ENCODE data around the gene FLRT1.
A peak's percentile ranks its signal among the peaks of the same experiment; 100 is the strongest.

Gene FLRT1

DNA sequence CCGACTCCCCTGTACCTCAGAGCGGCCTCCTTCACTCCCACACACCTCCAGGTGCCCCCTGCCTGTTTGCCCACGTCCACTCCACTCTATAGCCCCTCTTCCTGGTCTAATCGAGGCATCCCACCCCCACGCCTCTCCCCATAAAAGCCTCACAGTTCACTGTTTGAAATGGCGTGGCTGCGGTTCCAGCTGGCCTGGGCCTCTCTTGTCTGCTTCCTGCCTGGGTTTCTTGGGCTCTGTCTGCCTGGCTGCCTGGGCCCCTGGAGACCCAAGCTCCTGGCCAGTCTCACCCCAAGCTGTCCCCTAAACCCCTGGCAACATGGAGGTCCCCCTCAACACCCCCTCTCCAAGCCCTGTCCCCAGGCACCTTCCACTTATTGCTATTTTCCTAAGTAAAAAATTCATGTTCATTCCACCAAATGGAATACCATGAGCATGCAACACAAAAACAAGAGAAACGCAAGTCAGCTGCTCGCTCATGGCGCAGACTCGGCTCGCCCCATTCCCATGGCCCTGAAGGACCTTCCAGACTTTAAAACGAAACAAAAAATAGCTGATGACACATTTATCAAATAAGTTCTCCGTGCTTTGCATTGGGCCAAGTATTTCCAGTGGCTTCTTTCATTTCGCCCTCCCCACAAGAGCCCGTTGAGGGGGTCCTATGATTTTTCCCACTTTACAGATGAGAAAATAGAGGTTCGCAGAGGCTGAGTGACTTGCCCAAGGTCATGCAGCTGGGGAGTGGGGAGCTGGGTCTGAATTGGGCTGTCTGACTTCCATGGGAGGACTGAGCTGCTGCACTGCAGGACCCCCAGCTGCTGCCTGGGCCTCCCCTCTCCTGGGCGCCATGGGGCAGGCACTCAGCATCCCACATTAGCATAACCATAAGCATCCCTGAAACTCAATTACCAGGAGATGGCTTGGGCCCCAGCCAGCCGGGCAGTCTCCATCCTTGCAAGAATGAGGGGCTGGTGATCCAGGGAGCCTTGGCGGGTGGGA is 11.7 kb upstream of the FLRT1 start:
- Histone ChIP-seq H3K9ac (ENCODE audit: low read depth, low read length) (no peak overlapping the region; the same call in 1 of the 2 replicates), H3K9me3 (ENCODE audit: control insufficient read depth, insufficient read depth, low read length) (no peaks in the 10 kb centered on the region), H3K36me3 (ENCODE audit: insufficient read depth, low read length) (no peaks in the 10 kb centered on the region), H3K4me1 (ENCODE audit: insufficient read depth, low read length) (peaks cover 58% of the 10 kb centered on the region)

DNA sequence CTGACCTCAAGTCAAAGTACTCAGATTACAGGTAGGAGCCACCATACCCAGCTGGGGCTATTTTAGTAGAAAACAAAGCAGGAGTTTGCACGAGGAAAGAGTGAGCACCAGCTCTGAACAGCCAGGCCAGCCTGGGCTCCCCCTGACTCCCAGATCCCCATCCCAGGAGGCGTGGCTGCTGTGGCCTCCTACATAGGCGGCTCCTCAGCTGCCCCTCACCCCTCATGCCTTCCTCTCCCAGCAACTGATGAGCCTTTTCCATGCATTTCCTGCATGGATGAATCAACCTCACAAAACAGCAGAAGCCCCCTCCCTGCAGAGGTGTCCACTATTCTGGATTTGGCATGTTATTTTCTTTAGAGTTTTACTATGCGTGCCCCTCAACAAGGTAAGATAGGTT is 10.5 kb upstream of the FLRT1 start:
- Histone ChIP-seq H3K4me1 (ENCODE audit: insufficient read depth, low read length) (peaks cover 63% of the 10 kb centered on the region), H3K9ac (ENCODE audit: low read depth, low read length) (no peak overlapping the region), H3K36me3 (ENCODE audit: insufficient read depth, low read length) (no peaks in the 10 kb centered on the region), H3K9me3 (ENCODE audit: control insufficient read depth, insufficient read depth, low read length) (no peaks in the 10 kb centered on the region)

DNA sequence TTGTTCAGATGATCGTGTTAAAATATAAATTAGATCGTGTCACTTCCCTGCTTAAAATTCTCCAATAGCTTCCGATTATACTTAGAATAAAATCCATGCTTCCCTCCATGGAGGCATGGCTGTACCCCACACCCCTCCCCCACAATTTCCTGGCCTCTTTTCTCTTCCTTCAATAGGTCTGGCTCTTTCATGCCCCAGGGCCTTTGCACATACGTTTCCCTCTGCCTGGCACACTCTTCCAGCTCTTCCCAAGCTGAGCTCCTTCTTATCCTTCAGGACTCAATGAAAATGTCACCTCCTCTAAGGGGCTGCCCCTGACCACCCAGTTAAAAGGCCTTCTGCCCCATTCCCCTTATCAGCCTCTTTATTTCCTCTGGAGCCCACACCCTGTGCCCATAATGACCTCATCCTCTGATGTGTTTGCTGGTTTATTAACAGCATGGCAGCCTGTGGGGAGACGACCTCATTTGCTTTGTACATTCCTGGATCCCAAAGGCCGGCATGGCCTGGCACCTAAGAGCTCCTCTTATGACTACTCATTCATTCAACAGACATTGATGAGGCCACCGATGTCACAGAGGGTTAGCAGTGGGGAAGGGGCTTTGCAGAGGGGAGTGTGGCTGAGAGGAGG is 9.0 kb upstream of the FLRT1 start:
- H3K4me1 ChIP-seq (ENCODE audit: insufficient read depth, low read length), result peaks cover 54% of the 10 kb centered on the region

DNA sequence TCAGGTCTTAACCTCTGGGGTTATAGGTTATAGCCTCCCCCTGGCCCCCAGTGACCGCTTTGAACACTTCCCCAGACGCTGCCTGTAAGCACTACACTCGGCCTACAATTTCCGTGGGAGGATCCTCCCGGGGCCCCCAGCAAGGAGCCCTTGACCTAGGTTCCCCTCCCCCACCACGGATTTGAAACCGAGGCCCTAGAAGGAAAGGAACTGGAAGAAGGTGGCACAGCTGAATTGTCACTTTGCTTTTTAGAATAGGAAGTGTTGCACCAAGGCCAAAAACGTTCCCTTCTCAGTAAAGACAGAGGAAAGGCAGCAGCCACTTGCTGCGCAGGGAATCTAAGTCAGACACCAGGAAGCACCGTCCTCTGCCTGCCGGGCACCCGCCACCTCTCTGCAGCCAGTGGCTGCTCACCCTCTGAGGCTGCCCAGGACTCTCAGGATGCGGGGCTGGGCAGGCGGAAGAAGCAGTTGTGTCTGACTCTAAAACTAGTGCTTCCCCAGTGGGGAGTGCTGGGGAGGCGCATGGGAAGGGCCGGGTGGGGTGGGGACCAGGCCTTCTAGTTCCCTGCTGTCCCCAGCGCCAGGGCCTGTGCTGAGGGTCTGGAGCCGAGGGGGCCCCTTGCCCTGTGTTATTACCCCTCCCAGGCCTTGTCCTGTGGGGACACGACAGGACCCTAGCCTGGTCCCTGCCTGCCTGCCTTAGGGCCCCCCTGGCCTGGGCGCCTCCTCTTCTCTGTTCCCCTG is 7.9 kb upstream of the FLRT1 start:
- Histone ChIP-seq H3K9me3 (ENCODE audit: control insufficient read depth, insufficient read depth, low read length) (no peaks in the 10 kb centered on the region), H3K36me3 (ENCODE audit: insufficient read depth, low read length) (no peaks in the 10 kb centered on the region), H3K4me1 (ENCODE audit: insufficient read depth, low read length) (peaks cover 46% of the 10 kb centered on the region), H3K9ac (ENCODE audit: low read depth, low read length) (no peak overlapping the region)

More for the DNA sequence above, 9.0 kb upstream of the FLRT1 start:
- Histone ChIP-seq H3K9ac (ENCODE audit: low read depth, low read length) (no peak overlapping the region), H3K36me3 (ENCODE audit: insufficient read depth, low read length) (no peaks in the 10 kb centered on the region), H3K9me3 (ENCODE audit: control insufficient read depth, insufficient read depth, low read length) (no peaks in the 10 kb centered on the region)

DNA sequence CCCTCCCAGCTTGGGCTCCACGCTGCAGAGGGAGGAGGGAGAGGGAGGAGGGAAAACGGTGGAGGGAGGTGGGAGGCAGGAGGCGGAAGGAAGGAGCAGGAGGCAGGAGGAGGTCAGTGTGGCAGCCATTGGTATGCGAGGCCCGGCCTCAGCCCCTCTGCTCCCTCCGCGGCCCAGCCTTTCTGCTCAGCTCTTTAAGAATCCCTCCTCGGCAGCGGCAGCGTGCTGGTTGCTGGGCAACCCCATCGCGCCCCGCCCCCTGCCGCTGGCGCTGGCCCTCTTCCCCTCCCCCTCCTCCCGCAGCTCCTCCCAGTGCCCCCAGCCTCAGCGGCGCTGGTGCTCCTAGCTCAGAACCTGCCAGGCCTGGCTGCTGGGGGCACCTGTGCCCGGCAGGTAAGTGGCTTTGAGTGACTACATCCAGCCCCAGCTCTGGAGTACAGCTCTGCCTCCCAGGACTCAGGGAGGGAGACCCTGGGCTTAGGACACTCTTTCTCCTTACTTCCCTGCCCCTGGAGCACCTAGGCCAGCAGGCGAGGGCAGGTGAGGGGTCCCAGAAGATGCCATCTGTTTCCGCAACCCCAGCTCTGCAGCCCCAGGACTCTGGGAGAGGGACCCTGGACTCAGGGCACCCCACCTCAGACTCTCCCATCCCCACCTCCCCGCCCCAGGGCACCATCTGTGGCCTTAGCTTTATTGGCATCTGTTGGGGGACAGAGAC is 7.2 kb upstream of the FLRT1 start:
- H3K9ac ChIP-seq (ENCODE audit: low read depth, low read length), result no peak overlapping the region; the same call in 1 of the 2 replicates
- no peaks in the 10 kb centered on the region for H3K9me3 ChIP-seq (ENCODE audit: control insufficient read depth, insufficient read depth, low read length)
- no peaks in the 10 kb centered on the region for H3K36me3 ChIP-seq (ENCODE audit: insufficient read depth, low read length)
- peaks cover 44% of the 10 kb centered on the region for H3K4me1 ChIP-seq (ENCODE audit: insufficient read depth, low read length)

DNA sequence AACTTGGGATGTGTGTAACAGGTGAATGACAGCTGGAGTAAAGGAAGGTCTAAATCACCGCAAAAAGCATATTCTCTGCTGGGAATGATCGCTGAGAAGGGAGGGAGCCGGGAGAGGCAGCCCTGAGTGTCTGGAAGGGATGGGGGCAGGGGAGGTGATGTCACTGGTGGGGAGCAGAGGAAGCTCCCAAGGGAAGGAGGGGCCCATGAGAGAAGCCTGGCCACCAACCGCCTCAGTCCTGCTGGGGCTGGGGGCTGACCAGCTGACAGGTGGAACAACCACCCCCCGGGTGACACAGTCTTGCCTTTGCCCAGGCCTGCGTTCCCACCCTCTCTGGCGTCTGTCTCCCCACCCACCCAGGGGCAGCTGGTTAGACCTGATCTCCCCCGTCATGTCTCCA is 6.0 kb upstream of the FLRT1 start:
- H3K36me3 ChIP-seq (ENCODE audit: insufficient read depth, low read length), result no peaks in the 10 kb centered on the region
- H3K9me3 ChIP-seq (ENCODE audit: control insufficient read depth, insufficient read depth, low read length), result no peaks in the 10 kb centered on the region
- peaks cover 33% of the 10 kb centered on the region for H3K4me1 ChIP-seq (ENCODE audit: insufficient read depth, low read length)
- H3K9ac ChIP-seq (ENCODE audit: low read depth, low read length), result no peak overlapping the region; the same call in 1 of the 2 replicates

DNA sequence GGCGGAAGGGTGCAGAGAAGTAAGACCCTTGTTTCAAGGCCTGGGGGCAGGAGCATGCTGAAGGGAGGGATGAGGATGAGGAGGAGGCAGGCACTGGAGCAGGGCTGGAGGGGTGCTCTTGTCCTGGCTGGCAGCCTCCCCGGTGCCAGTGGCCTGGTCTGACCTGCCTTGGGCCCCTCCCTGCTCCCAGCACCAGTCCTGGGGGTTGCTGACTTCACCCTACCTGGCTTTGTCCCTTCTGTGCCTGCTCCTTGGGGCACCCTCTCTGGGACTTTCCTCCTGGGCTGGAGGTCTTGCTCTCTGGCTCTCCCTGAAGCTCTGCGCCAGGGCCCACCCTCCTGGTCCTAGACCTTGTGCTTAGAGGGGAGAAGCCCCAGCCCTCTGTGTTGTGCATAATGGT is 4.7 kb upstream of the FLRT1 start:
- Histone ChIP-seq H3K9me3 (ENCODE audit: control insufficient read depth, insufficient read depth, low read length) (no peaks in the 10 kb centered on the region), H3K36me3 (ENCODE audit: insufficient read depth, low read length) (no peaks in the 10 kb centered on the region), H3K9ac (ENCODE audit: low read depth, low read length) (no peak overlapping the region; the same call in 1 of the 2 replicates), H3K4me1 (ENCODE audit: insufficient read depth, low read length) (peaks cover 30% of the 10 kb centered on the region)

DNA sequence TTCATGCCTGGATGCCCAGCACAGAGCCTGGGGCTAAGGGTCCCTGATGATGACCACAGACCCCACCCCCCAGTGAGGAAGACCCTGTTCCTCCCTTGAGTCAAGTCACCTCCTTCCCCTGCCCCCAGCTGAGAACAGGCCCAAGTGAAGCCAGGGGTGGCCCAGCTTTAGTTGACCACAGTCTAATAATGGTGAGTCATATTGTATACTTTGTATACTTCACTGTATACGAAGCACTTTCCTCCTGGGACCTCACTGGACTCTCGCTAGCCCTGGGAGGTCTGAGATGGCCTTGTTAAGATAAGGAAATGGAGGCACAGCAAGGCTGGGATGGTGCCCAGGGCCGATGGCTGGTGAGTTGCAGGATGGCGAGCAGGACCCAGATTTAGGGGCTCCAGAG is 3.7 kb upstream of the FLRT1 start:
- Histone ChIP-seq H3K4me1 (ENCODE audit: insufficient read depth, low read length) (peaks cover 22% of the 10 kb centered on the region), H3K9me3 (ENCODE audit: control insufficient read depth, insufficient read depth, low read length) (no peaks in the 10 kb centered on the region), H3K36me3 (ENCODE audit: insufficient read depth, low read length) (no peaks in the 10 kb centered on the region), H3K9ac (ENCODE audit: low read depth, low read length) (no peak overlapping the region)

DNA sequence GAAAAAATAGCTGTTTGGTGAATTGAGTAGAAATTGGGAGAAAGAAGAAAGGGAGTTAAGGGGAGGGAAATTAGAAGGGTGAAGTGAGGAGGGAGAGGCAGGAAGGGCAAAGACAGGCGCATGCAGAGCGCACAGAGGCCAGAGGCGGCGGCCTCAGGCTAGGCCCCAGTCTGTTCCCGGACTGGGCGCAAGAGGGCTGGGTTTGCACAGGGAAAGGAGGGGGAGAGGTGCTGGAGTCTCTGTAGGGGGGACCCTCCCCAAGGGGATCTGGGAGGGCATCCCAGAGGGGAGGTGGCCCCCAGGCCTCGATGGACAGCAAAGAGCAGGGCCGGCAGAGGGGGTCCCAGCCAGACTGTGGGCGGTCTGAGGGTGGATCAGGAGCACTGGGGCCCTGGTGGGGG is 1.3 kb upstream of the FLRT1 start:
- H3K36me3 ChIP-seq (ENCODE audit: insufficient read depth, low read length), result no peaks in the 10 kb centered on the region
- no peaks in the 10 kb centered on the region for H3K9me3 ChIP-seq (ENCODE audit: control insufficient read depth, insufficient read depth, low read length)
- H3K4me1 ChIP-seq (ENCODE audit: insufficient read depth, low read length), result peaks cover 2% of the 10 kb centered on the region; the same call in 1 of the 2 replicates
- H3K9ac ChIP-seq (ENCODE audit: low read depth, low read length), result no peak overlapping the region

DNA sequence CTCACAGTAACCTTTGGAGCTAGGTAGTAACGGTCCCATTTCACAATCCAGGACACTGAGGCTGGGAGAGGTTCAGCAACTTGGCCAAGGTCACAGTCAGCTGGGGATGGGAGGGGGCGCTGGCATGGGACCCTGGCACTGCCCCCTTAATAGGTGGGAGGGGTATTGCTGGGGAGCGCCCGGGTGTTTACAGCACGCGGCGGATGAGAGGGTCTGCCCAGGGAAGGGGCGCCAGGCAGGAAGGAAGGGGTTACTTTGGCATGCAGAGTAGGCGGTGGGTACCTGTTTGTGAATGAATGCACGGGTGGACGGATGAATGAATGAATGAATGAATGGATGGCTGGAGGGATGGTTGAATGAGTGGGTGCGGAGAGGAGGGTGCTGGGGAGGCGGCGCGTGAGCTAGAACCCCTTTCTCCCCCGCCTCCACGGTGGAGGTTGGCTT is 628 bp upstream of the FLRT1 start:
- no peaks in the 10 kb centered on the region for H3K9me3 ChIP-seq (ENCODE audit: control insufficient read depth, insufficient read depth, low read length)
- H3K9ac ChIP-seq (ENCODE audit: low read depth, low read length), result peak overlapping the region; percentile 1; the same call in 1 of the 2 replicates
- no peaks in the 10 kb centered on the region; the same call in 1 of the 2 replicates for H3K4me1 ChIP-seq (ENCODE audit: insufficient read depth, low read length)
- H3K36me3 ChIP-seq (ENCODE audit: insufficient read depth, low read length), result no peaks in the 10 kb centered on the region

DNA sequence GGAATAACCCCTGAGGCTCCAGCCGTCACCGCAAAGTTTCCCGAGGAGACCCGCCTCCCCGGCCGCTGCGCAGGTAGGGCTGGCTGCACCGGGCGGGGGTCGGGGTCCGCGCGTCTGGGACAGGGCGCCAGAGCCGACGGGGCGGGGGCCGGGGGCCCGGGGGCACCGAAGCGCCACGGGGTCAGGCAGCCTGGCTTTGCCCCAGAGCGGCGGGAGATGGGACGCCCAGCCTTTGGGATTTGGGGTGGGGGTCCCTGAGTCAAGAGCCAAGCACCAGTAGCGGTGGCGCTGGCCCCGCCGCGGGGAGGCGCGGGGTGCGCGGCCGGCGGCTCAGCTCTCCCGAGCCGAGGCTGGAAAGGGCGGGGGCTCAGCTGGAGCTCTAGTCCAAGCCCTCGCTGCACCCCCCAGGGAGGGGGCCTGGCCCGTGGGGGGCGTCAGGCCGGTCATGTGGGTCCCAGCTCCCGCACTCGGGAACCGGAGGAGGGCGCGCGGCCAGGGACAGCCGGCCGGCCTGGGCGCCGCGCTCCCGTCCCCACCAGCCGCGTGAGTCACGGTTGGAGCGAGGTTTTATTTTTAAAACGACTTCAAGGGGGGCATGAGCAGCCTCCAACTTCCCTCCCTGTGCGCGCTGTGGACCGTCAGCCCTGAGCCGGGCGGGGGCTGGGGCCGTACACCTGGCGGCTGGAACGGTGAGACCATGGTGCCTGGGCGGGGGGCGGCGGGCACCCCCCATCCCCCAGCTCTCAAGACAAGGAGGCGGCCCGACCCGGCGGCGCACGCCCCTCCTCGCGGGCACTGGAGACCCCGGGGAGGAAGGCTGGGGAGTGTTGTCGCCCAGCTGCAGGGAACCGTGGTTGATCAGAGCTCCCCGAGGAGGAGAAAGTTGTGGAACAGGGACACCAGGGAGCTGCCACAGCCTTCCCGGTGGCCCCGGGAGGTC is 626 bp downstream of the FLRT1 start:
- no peaks in the 10 kb centered on the region for H3K9me3 ChIP-seq (ENCODE audit: control insufficient read depth, insufficient read depth, low read length)
- H3K36me3 ChIP-seq (ENCODE audit: insufficient read depth, low read length), result no peaks in the 10 kb centered on the region
- no peaks in the 10 kb centered on the region; the same call in 1 of the 2 replicates for H3K4me1 ChIP-seq (ENCODE audit: insufficient read depth, low read length)
- H3K9ac ChIP-seq (ENCODE audit: low read depth, low read length), result peak overlapping the region; percentile 53

DNA sequence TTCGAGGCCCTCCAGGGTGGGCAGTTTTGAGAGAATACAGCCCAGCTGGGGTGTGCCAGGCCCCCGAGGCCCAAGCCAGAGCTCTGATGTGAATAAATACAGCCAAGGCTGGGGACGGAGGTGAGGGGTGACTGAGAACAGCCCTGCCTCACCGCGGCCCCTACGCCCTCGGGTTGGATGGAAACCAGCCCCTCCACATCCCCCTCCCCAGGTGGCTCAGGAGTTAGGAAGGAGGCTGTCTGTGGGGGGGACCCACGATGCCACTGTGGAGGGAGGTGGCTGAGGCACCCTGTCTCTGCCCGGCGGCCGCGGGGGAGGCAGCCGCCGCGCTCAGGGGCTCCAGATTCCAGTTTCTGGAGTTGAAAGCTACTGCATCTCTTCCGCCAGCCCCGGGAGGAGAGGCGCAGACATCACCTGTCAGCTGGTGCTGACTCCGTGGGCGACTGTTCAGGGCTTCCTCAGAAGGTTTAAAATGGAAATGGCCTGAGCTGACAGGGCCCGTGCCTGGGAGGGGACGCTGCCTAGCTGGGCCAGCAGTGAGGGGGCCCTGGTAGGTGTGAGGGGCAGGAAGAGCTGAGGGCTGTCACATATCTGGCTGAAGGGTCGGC is 1.4 kb downstream of the FLRT1 start:
- H3K36me3 ChIP-seq (ENCODE audit: insufficient read depth, low read length), result no peaks in the 10 kb centered on the region
- H3K9me3 ChIP-seq (ENCODE audit: control insufficient read depth, insufficient read depth, low read length), result no peaks in the 10 kb centered on the region
- no peaks in the 10 kb centered on the region; the same call in 1 of the 2 replicates for H3K4me1 ChIP-seq (ENCODE audit: insufficient read depth, low read length)
- H3K9ac ChIP-seq (ENCODE audit: low read depth, low read length), result peak overlapping the region; percentile 53

Measured in ES-I3 (cell line).